Adrenal gland (tissue), 12 donors: ENCODE measurements around the gene ZC3H18. TPM values are rescaled to one million over a fixed set of nuclear protein-coding genes. Genes with fewer than 3 reads are reported as not detected.

Experiments used
- DNase-seq, 7 donors: peaks; one replicate each; pipeline ENCODE4 v3.0.0-alpha.2; 2019 to 2020
- H3K27ac ChIP-seq, 5 donors: fragments of 200-600 bp; sonication (generic) in 4 of 5; 1 replicate in 3 of 5; 2 replicates in 2 of 5; pipeline versions ENCODE4 v1.5.1 to v1.8.0; 2016 to 2020; ENCODE audit warnings: mild to moderate bottlenecking in 1 of 5
- H3K27me3 ChIP-seq: fragments of 200-600 bp; 2 replicates; pipeline ENCODE4 v1.8.0; 2021
- H3K36me3 ChIP-seq, 2 donors: fragments of 200-600 bp; replicated peaks in 1 of 2; 1 replicate in 1 of 2; 2 replicates in 1 of 2; pipeline versions ENCODE4 v1.5.1 to v1.8.0; 2018 to 2022
- H3K4me1 ChIP-seq, 2 donors: fragments of 200-600 bp; replicated peaks in 1 of 2; 1 replicate in 1 of 2; 2 replicates in 1 of 2; pipeline versions ENCODE4 v1.5.1 to v1.8.0; 2018 to 2021
- H3K4me3 ChIP-seq, 4 donors: fragments of 200-600 bp; sonication (generic) in 3 of 4; one replicate each; pipeline ENCODE4 v1.5.1; 2016 to 2018
- H3K9me3 ChIP-seq, 3 donors: fragments of 200-600 bp; sonication (generic) in 1 of 3; replicated peaks in 1 of 3; 1 replicate in 2 of 3; 2 replicates in 1 of 3; pipeline versions ENCODE4 v1.5.1 to v1.8.0; 2016 to 2021
- POLR2A ChIP-seq, 2 donors: fragments of 450-650 bp; IDR thresholded peaks; one replicate each; pipeline ENCODE4 v1.6.1; 2017; ENCODE audit warnings: antibody characterized with exemption in 2 of 2, mild to moderate bottlenecking in 2 of 2, moderate library complexity in 1 of 2
- WGBS, 4 donors: extraction: QIAGEN DNeasy Blood & Tissue Kit in 2 of 4; methylation state at CpG; one replicate each; pipeline versions ENCODE4 v1.1.5 to v1.1.7; 2013 to 2017; 5-methylcytosine and 5-hydroxymethylcytosine counted together
- intact Hi-C, 2 donors: fragments of 100-400 bp; cut with DNase I; formaldehyde crosslinking; loops; one replicate each; pipeline versions ENCODE4 v1.14.1 to v1.15.0; 2022 to 2023
- polyA plus RNA-seq, 3 donors: library from polyadenylated mRNA; stranded (reverse); fragments of 200-250 nt in 2 of 3; fragments of 350-450 nt in 1 of 3; fragmentation: Illumina TruSeq in 1 of 3; extraction: RNeasy Lipid Tissue Mini Kit (QIAGEN cat#74804) in 1 of 3; gene quantifications; one replicate each; pipeline ENCODE4 v1.2.3, GENCODE V29; 2013 to 2014
- total RNA-seq, 9 donors: library from RNA; depleted of rRNA in 4 of 9; stranded (reverse); fragments of >200 nt in 4 of 9; fragments of 120-200 nt in 1 of 9; fragmentation: NEBNext Ultra II Directional in 1 of 9; extraction: Animal tissue kit (Norgen Biotek cat#: 25700) in 1 of 9; gene quantifications; one replicate each; pipeline versions ENCODE4 v1.1.0 to v1.2.4, GENCODE V29; 2013 to 2023
- TF ChIP-seq, protein P1 (sequence below), 6 experiments: fragments of 450-650 bp in 4 of 6; fragments of 200-600 bp in 2 of 6; sonication (generic) in 1 of 6; IDR thresholded peaks; 1 replicate in 5 of 6; 2 replicates in 1 of 6; pipeline versions ENCODE4 v1.5.1 to v1.8.0; 2016 to 2021; ENCODE audit warnings: antibody characterized with exemption in 6 of 6, mild to moderate bottlenecking in 2 of 6, moderate library complexity in 1 of 6
- donor health status: healthy with polysubstance abuse.
- donor health status: Bipolar disorder and iron deficiency.
- donor health status: DM: yes; HTN: yes; CAD: no.
- donor health status: DM: no; HTN: no; CAD: no.
- donor health status: DM: no; HTN: no; CAD: no.
- donor health status: DM: yes; HTN: yes; CAD: no.

Gene ZC3H18
- total and polyA plus RNA-seq, 12 donors: 6.1 to 49.1 (median 22.9) TPM

- intact Hi-C loops: no loop called here
- 91 to 97% (median 94%) methylated on average over 10 to 25 of the region's 25 CpGs for WGBS, 4 donors
Observed at GRCh38 chr16:88659160-88659559, 89.0 kb downstream of the ZC3H18 start.

GRCh38 chr16:88661468-88661867 lies 91.3 kb downstream of the ZC3H18 start:
- 84 to 91% (median 87%) methylated on average over 10 of the region's 10 CpGs for WGBS, 4 donors

More at GRCh38 chr16:88659160-88659559, 89.0 kb downstream of the ZC3H18 start:
- Histone ChIP-seq H3K4me1 (peaks cover 6 to 13% of the 10 kb centered on the region in 2 donors), H3K9me3 (no peaks in the 10 kb centered on the region), H3K27me3 (no peaks in the 10 kb centered on the region), H3K36me3 (peaks cover 0 to 13% of the 10 kb centered on the region in 2 donors), H3K27ac (no peak overlapping the region), H3K4me3 (no peak overlapping the region)
- no peak for DNase-seq
- TF ChIP-seq POLR2A (IDR thresholded peaks at IDR 0.05): no peak
- TF ChIP-seq, protein P1, sequence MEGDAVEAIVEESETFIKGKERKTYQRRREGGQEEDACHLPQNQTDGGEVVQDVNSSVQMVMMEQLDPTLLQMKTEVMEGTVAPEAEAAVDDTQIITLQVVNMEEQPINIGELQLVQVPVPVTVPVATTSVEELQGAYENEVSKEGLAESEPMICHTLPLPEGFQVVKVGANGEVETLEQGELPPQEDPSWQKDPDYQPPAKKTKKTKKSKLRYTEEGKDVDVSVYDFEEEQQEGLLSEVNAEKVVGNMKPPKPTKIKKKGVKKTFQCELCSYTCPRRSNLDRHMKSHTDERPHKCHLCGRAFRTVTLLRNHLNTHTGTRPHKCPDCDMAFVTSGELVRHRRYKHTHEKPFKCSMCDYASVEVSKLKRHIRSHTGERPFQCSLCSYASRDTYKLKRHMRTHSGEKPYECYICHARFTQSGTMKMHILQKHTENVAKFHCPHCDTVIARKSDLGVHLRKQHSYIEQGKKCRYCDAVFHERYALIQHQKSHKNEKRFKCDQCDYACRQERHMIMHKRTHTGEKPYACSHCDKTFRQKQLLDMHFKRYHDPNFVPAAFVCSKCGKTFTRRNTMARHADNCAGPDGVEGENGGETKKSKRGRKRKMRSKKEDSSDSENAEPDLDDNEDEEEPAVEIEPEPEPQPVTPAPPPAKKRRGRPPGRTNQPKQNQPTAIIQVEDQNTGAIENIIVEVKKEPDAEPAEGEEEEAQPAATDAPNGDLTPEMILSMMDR (IDR thresholded peaks at IDR 0.05): no peak

DNA sequence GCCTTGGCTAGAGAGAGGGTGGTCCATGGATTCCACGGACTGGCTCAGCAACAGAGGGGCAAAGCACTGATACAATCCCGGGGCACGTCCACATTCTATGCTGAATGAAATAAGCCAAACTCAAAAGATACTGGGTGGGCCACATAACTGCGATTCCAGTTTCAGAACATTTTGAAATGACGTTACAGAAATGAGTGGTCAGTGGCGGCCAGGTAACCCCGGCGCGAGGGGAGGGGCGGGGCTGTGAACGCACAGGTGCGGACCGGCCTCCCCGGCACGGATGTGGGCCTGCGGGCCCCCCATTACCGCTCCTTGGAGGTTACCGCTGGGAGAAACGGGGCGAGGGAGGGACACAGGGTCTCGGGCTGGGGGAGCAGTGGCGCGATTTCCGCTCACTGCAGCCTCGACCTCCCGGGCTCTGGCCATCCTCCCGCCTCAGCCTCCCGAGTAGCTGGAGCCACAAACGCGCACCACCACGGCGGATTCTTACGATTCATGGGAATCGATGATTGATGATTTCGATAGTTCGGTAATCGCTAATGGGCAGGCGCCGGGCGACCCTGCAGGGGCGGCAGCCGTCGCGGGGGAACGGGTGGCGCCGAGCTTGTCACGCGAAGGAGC lies 92.1 kb downstream of the ZC3H18 start:
- no peaks in the 10 kb centered on the region for H3K9me3 ChIP-seq
- H3K27ac ChIP-seq: peak overlapping the region; percentile 49 to 90 (median 81)
- WGBS, 4 donors: 2 to 7% (median 3%) methylated on average over 8 to 49 of the region's 49 CpGs
- TF ChIP-seq, protein P1 (IDR thresholded peaks at IDR 0.05): no peak
- TF ChIP-seq POLR2A (IDR thresholded peaks at IDR 0.05): no peak
- H3K4me1 ChIP-seq: peaks cover 6 to 14% of the 10 kb centered on the region in 2 donors
- intact Hi-C loops: no loop called here
- H3K36me3 ChIP-seq: no peaks in the 10 kb centered on the region
- H3K27me3 ChIP-seq: no peaks in the 10 kb centered on the region
- peak overlapping the region; percentile 39 to 83 (median 72) for H3K4me3 ChIP-seq
- DNase-seq: no peak

More at GRCh38 chr16:88661468-88661867, 91.3 kb downstream of the ZC3H18 start:
- no peak for TF ChIP-seq POLR2A (IDR thresholded peaks at IDR 0.05)
- TF ChIP-seq, protein P1 (IDR thresholded peaks at IDR 0.05): no peak
- Histone ChIP-seq H3K9me3 (no peaks in the 10 kb centered on the region), H3K4me3 (no peak overlapping the region), H3K27ac (no peak overlapping the region), H3K27me3 (no peaks in the 10 kb centered on the region), H3K36me3 (no peaks in the 10 kb centered on the region), H3K4me1 (peaks cover 6 to 14% of the 10 kb centered on the region in 2 donors)
- no peak for DNase-seq
- intact Hi-C loops: loop anchor here in 1 of 2 donors (2.0 kb wide), 1 partner anchor 25 kb away; the partner anchor contains the start of gene SNAI3

- Histone ChIP-seq H3K9me3 (no peaks in the 10 kb centered on the region), H3K27me3 (no peaks in the 10 kb centered on the region), H3K36me3 (no peaks in the 10 kb centered on the region), H3K27ac (peak within 1 kb of the TSS; percentile 49 to 90 (median 81)), H3K4me3 (peak within 1 kb of the TSS; percentile 50 to 83 (median 72)), H3K4me1 (peaks cover 6 to 14% of the 10 kb centered on the region in 2 donors)
- TF ChIP-seq, protein P1 (IDR thresholded peaks at IDR 0.05): peak in 1 of 6 experiments; percentile 7
- peak; percentile 86 to 95 for TF ChIP-seq POLR2A (IDR thresholded peaks at IDR 0.05)
- DNase-seq: peak; percentile 97 to 99 (median 98)
- intact Hi-C loops: no loop called here
- WGBS, 4 donors: 0 to 1% (median 0%) methylated on average over 21 to 88 of the region's 88 CpGs
Observed at GRCh38 chr16:88662843-88663606, 92.8 kb downstream of the ZC3H18 start, which contains the start of gene MVD. MVD (minus strand) TSS chr16:88663091; CDS start chr16:88663080, 11 bp downstream.
